GM12878 (cell line): ENCODE data around the gene GID8. TPM values are rescaled to one million over a fixed set of nuclear protein-coding genes. Genes with fewer than 3 reads are reported as not detected.

Experiments used
- ATAC-seq: fragments of 200-7000 bp; cut with Tn5 transposase; 3 replicates; pipeline ENCODE4 v1.9.1; 2020; ENCODE audit warnings: mild to moderate bottlenecking, moderate library complexity
- BruUV-seq: library from RNA; stranded (reverse); fragments of 400-500 nt; replicated peaks from 2 replicates; lab custom pipeline; 2021; lab: Mats Ljungman, UMichigan
- CTCF ChIA-PET: fragments of 300-600 bp; sonication (Branson Sonifier 250); formaldehyde crosslinking; extraction: SDS; loops from one replicate; lab custom pipeline; 2021; ENCODE audit warnings: inconsistent platforms; lab: Yijun Ruan, JAX
- POLR2A ChIA-PET: fragments of 350-600 bp; formaldehyde crosslinking; extraction: SDS; loops from one replicate; lab custom pipeline; 2021; ENCODE audit warnings: inconsistent platforms; lab: Charles Lee
- RAD21 ChIA-PET: fragments of 300-600 bp; sonication (Branson Sonifier 250); formaldehyde crosslinking; loops from one replicate; lab custom pipeline; 2023; ENCODE audit warnings: antibody characterized with exemption; ENCODE audit not compliant: unreplicated experiment; lab: Charles Lee
- SMC1A ChIA-PET: fragments of 300-600 bp; sonication (Branson Sonifier 250); formaldehyde crosslinking; loops from one replicate; lab custom pipeline; 2023; ENCODE audit not compliant: unreplicated experiment, uncharacterized antibody; lab: Charles Lee
- DNase-seq: peaks from one replicate; pipeline ENCODE4 v3.0.0-alpha.2; 2011; ENCODE audit warnings: low read depth, low spot score
- FAIRE-seq: peaks from 3 replicates; lab custom pipeline; 2011; peaks lifted over from hg19 to GRCh38; lab: Jason Lieb, UNC
- H2AFZ ChIP-seq: 2 replicates; pipeline ENCODE4 v1.6.0; 2011; ENCODE audit warnings: low read depth, low read length, control low read depth; ENCODE audit not compliant: control insufficient read depth
- H3K27ac ChIP-seq: 2 replicates; pipeline ENCODE4 v1.5.1; 2011; ENCODE audit warnings: control low read depth; ENCODE audit not compliant: control insufficient read depth, insufficient read depth
- H3K27me3 ChIP-seq, 2 experiments: replicated peaks in 1 of 2; 2 replicates each; pipeline versions ENCODE4 v1.6.0 to v1.6.1; 2011; ENCODE audit warnings: low read length in 1 of 2; ENCODE audit not compliant: control insufficient read depth in 2 of 2, insufficient read depth in 2 of 2
- H3K36me3 ChIP-seq, 2 experiments: 2 replicates each; pipeline ENCODE4 v1.5.1; 2011; ENCODE audit warnings: low read length in 1 of 2; ENCODE audit not compliant: control insufficient read depth in 2 of 2, insufficient read depth in 2 of 2
- H3K4me1 ChIP-seq: 2 replicates; pipeline ENCODE4 v1.6.1; 2011; ENCODE audit warnings: mild to moderate bottlenecking, low read length, moderate library complexity, mixed read lengths; ENCODE audit not compliant: control insufficient read depth, insufficient read depth
- H3K4me2 ChIP-seq: 2 replicates; pipeline ENCODE4 v1.6.0; 2011; ENCODE audit warnings: control low read depth; ENCODE audit not compliant: control insufficient read depth, insufficient read depth
- H3K4me3 ChIP-seq: fragments of 200-600 bp; sonication (generic); 2 replicates; pipeline ENCODE4 v1.5.1; 2016
- H3K79me2 ChIP-seq: 2 replicates; pipeline ENCODE4 v1.6.0; 2011; ENCODE audit warnings: low read length; ENCODE audit not compliant: control insufficient read depth, insufficient read depth
- H3K9ac ChIP-seq: 2 replicates; pipeline ENCODE4 v1.8.0; 2011; ENCODE audit warnings: low read length, control low read depth, mixed read lengths; ENCODE audit not compliant: control insufficient read depth, insufficient read depth
- H3K9me3 ChIP-seq: replicated peaks from 3 replicates; pipeline ENCODE4 v1.5.1; 2011; ENCODE audit warnings: mild to moderate bottlenecking, low read length; ENCODE audit not compliant: control insufficient read depth, insufficient read depth
- H4K20me1 ChIP-seq: 2 replicates; pipeline ENCODE4 v1.6.0; 2011; ENCODE audit not compliant: control insufficient read depth, insufficient read depth
- ASH2L ChIP-seq: fragments of 300-600, 200-600 bp; sonication (generic); IDR thresholded peaks from 2 replicates; pipeline ENCODE4 v1.6.1; 2017; ENCODE audit warnings: low read depth, mild to moderate bottlenecking, borderline replicate concordance
- ATF7 ChIP-seq: fragments of 450-650 bp; IDR thresholded peaks from 2 replicates; pipeline ENCODE4 v1.6.1; 2016; ENCODE audit warnings: low read depth, mild to moderate bottlenecking
- BMI1 ChIP-seq: fragments of 450-650 bp; IDR thresholded peaks from 2 replicates; pipeline ENCODE4 v1.6.1; 2016; ENCODE audit warnings: mild to moderate bottlenecking, moderate library complexity, borderline replicate concordance
- CREB1 ChIP-seq: IDR thresholded peaks from 2 replicates; pipeline ENCODE4 v1.6.1; 2012; ENCODE audit warnings: low read depth, mild to moderate bottlenecking, inconsistent platforms
- FOXK2 ChIP-seq: fragments of 450-650 bp; IDR thresholded peaks from 2 replicates; pipeline ENCODE4 v1.6.1; 2017; ENCODE audit warnings: mild to moderate bottlenecking, moderate library complexity
- FOXM1 ChIP-seq: IDR thresholded peaks from 2 replicates; pipeline ENCODE4 v1.6.1; 2012; ENCODE audit warnings: low read depth, mild to moderate bottlenecking, inconsistent platforms, low read length, moderate library complexity
- HCFC1 ChIP-seq: fragments of 150-350 bp; IDR thresholded peaks from 2 replicates; pipeline ENCODE4 v1.6.1; 2014; ENCODE audit warnings: low read length
- JUND ChIP-seq: IDR thresholded peaks from 2 replicates; pipeline ENCODE4 v1.6.1; 2012; ENCODE audit warnings: low read depth, mild to moderate bottlenecking, low read length, improper control_type of control experiment, moderate library complexity
- TCF12 ChIP-seq: IDR thresholded peaks from 2 replicates; pipeline ENCODE4 v1.6.1; 2011; ENCODE audit warnings: low read depth, mild to moderate bottlenecking, low read length
- WRNIP1 ChIP-seq: IDR thresholded peaks from 2 replicates; pipeline ENCODE4 v1.6.1; 2011; ENCODE audit warnings: low read depth, low read length, improper control_type of control experiment, borderline replicate concordance
- ZNF24 ChIP-seq: fragments of 450-650 bp; IDR thresholded peaks from 2 replicates; pipeline ENCODE4 v1.6.1; 2017; ENCODE audit warnings: antibody characterized with exemption, mild to moderate bottlenecking
- ZNF384 ChIP-seq: IDR thresholded peaks from 2 replicates; pipeline ENCODE4 v1.6.1; 2012; ENCODE audit warnings: low read depth, mild to moderate bottlenecking, low read length, improper control_type of control experiment, borderline replicate concordance
- WGBS: methylation state at CpG from one replicate; pipeline ENCODE4 v1.1.6; 2016; ENCODE audit warnings: low lambda C conversion rate; ENCODE audit not compliant: insufficient replicate concordance, insufficient coverage; ENCODE audit errors: missing lambda C conversion rate; 5-methylcytosine and 5-hydroxymethylcytosine counted together
- in situ Hi-C: fragments of 300-500 bp; cut with MboI; formaldehyde crosslinking; loops from 9 replicates; pipeline ENCODE4 v1.14.3; 2018; ENCODE audit warnings: mixed read lengths
- intact Hi-C: fragments of 100-400 bp; cut with micrococcal nuclease; formaldehyde crosslinking; loops from one replicate; pipeline ENCODE4 v1.14.2; 2022; ENCODE audit not compliant: unreplicated experiment
- polyA plus RNA-seq, 11 experiments: library from polyadenylated mRNA; depleted of rRNA in 4 of 11; unstranded in 6 of 11; stranded (reverse) in 5 of 11; fragments of >200 nt; fragmentation: Nextera tagmentation in 4 of 11; fragmentation: Illumina TruSeq in 1 of 11; extraction: Ambion mirVana in 4 of 11; extraction: Trizol in 1 of 11; gene quantifications; 1 replicate in 1 of 11; 2 replicates in 10 of 11; pipeline versions ENCODE4 v1.2.1 to v1.2.3, GENCODE V29; 2011 to 2016; ENCODE audit warnings: inconsistent platforms in 2 of 11, missing spikeins in 2 of 11, low read depth in 1 of 11
- total RNA-seq, 4 experiments: library from RNA; depleted of rRNA in 3 of 4; stranded (reverse); fragments of >200 nt in 3 of 4; fragmentation: Illumina TruSeq in 1 of 4; extraction: Trizol in 1 of 4; gene quantifications; 2 replicates each; pipeline versions ENCODE4 v1.2.1 to v1.2.3, GENCODE V29; 2013 to 2021
- TF ChIP-seq, protein P1 (sequence below): fragments of 450-650 bp; formaldehyde crosslinking; IDR thresholded peaks from 2 replicates; pipeline ENCODE4 v1.5.0; 2022; ENCODE audit warnings: mild to moderate bottlenecking, missing genetic modification characterization

Gene GID8
- total and polyA plus RNA-seq, 10 of the 15 experiments (the other 5 are each of a cell fraction or from before 2014, with no cell fraction given) = 12.0 to 33.8 (median 22.2) TPM

DNA sequence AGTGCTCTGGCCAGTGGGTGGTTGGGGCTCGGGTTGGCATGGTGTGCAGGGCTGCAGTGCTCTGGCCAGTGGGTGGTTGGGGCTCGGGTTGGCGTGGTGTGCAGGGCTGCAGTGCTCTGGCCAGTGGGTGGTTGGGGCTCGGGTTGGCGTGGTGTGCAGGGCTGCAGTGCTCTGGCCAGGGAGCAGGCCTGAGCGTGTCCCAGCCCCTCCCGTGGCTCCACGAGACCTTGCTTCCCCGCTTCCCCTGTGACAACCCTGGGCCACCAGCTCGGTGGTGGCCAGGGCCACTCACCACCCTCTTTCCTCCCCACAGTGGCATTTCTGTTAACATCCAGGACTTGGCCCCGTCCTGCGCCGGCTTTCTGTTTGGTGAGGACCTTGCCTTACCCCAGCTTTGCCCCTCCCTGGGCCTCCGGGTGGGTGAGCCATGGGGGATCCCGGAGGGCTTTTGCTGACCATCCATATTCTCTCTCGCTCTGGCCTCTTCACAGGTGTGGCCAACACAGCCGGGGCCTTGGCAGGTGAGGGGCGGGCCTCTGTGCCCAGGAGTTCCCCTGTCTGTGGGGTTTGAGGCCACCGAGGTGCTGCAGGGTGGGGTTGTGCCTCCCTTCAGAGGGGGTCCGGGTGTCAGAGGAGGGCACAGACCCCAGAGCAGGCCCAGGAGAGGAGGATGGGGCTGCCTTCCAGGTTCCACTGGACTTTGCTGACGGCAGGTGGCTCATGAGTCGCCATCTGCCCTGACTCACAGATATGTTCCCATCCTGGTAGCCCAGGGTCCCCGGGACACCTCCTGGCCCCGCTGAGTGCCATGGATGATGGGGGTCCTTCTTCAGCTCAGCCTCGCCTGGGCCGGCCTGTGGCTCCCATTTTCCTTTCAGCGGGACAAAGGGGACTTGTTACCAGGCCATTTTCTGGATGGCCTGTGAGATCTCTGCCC is 28.5 kb downstream of the GID8 start (continued):
- TF ChIP-seq, protein P1, sequence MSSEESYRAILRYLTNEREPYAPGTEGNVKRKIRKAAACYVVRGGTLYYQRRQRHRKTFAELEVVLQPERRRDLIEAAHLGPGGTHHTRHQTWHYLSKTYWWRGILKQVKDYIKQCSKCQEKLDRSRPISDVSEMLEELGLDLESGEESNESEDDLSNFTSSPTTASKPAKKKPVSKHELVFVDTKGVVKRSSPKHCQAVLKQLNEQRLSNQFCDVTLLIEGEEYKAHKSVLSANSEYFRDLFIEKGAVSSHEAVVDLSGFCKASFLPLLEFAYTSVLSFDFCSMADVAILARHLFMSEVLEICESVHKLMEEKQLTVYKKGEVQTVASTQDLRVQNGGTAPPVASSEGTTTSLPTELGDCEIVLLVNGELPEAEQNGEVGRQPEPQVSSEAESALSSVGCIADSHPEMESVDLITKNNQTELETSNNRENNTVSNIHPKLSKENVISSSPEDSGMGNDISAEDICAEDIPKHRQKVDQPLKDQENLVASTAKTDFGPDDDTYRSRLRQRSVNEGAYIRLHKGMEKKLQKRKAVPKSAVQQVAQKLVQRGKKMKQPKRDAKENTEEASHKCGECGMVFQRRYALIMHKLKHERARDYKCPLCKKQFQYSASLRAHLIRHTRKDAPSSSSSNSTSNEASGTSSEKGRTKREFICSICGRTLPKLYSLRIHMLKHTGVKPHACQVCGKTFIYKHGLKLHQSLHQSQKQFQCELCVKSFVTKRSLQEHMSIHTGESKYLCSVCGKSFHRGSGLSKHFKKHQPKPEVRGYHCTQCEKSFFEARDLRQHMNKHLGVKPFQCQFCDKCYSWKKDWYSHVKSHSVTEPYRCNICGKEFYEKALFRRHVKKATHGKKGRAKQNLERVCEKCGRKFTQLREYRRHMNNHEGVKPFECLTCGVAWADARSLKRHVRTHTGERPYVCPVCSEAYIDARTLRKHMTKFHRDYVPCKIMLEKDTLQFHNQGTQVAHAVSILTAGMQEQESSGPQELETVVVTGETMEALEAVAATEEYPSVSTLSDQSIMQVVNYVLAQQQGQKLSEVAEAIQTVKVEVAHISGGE (CRISPR knock-in tag) = no peak
- TF ChIP-seq ASH2L (no peak), FOXM1 (no peak), BMI1 (no peak), ATF7 (no peak)

DNA sequence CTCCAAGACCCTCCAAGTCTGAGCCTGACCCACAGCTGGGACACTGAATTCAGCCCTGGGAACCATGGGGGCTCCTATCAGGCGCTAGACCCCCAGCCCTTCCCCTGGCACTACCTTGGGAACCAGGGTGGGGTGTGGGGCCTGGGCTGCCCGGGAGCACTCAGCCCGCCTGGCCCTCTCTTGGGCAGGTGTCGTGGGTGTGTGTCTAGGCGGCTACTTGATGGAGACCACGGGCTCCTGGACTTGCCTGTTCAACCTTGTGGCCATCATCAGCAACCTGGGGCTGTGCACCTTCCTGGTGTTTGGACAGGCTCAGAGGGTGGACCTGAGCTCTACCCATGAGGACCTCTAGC is 29.2 kb downstream of the GID8 start:
- no peaks in the 10 kb centered on the region for H3K79me2 ChIP-seq
- no peak overlapping the region for H3K9ac ChIP-seq
- WGBS = 96% methylated on average over 6 of the region's 6 CpGs
- SMC1A ChIA-PET = no interaction called here
- H3K4me3 ChIP-seq = no peak overlapping the region
- FAIRE-seq = no peak
- RAD21 ChIA-PET = no interaction called here
- no peak for DNase-seq
- H3K9me3 ChIP-seq = no peaks in the 10 kb centered on the region
- H2AFZ ChIP-seq = no peak overlapping the region
- intact Hi-C loops = no loop called here
- H3K4me2 ChIP-seq = no peak overlapping the region
- no peaks in the 10 kb centered on the region for H3K27me3 ChIP-seq
- in situ Hi-C loops = no loop called here
- no peaks in the 10 kb centered on the region for H4K20me1 ChIP-seq
- CTCF ChIA-PET = no interaction called here
- POLR2A ChIA-PET = interaction anchor here (1.0 kb wide), 1 partner anchor 11 kb away, joined by 3 read pairs; no protein-coding TSS in a partner anchor
- peaks cover 2% of the 10 kb centered on the region for H3K4me1 ChIP-seq
- TF ChIP-seq TCF12 (no peak), WRNIP1 (no peak), ZNF384 (no peak), ZNF24 (no peak), JUND (no peak), FOXK2 (no peak), ASH2L (no peak), CREB1 (no peak), HCFC1 (no peak)
- TF ChIP-seq, protein P1 (CRISPR knock-in tag) = no peak
- no TSS peak for BruUV-seq
- peaks cover 5 to 13% of the 10 kb centered on the region in 2 experiments; a peak in 3 of 4 replicates for H3K36me3 ChIP-seq
- H3K27ac ChIP-seq = no peak overlapping the region
- ATAC-seq = no peak
